ENCODE data around the gene PGS1. TPM values are rescaled to one million over a fixed set of nuclear protein-coding genes. Genes with fewer than 3 reads are reported as not detected.

PGS1 gene
- total and polyA plus RNA-seq, 2 of the 8 experiments (the other 6 are each of a cell fraction or from before 2014, with no cell fraction given) = 46.7 to 60.0 TPM

GRCh38 chr17:78416791-78417530 lies 38.5 kb downstream of the PGS1 start:
- H3K14ac ChIP-seq (ENCODE audit: insufficient read length) = no peak overlapping the region
- CTCF ChIA-PET (ENCODE audit: partially characterized antibody) = interaction anchor here (0.6 to 13.7 kb wide), 15 partner anchors 12 to 309 kb away, joined by 3 to 257 read pairs (median 4); partner anchors contain the start of gene SOCS3
- no peak overlapping the region for H3K27ac ChIP-seq (ENCODE audit: low read depth, low read length)
- peaks cover 5 to 29% (median 14%) of the 10 kb centered on the region in 4 experiments; a peak in 7 of 8 replicates for H3K36me3 ChIP-seq (ENCODE audit: control insufficient read depth in 2 of 4, insufficient read depth in 4 of 4, low read length in 3 of 4)
- no peak overlapping the region for H4K91ac ChIP-seq (replicated peaks; ENCODE audit: insufficient read length, low read length)
- peaks cover 22% of the 10 kb centered on the region for H3K79me1 ChIP-seq (ENCODE audit: low read depth, low read length)
- H3K4me2 ChIP-seq (ENCODE audit: insufficient read depth in 1 of 2, low read depth in 2 of 2, low read length in 2 of 2) = no peak overlapping the region
- no peak overlapping the region for H3K9ac ChIP-seq (replicated peaks in 1 of 4; ENCODE audit: extremely low read depth in 1 of 4, low read depth in 3 of 4, low read length in 3 of 4)
- no peak overlapping the region for H2BK120ac ChIP-seq (replicated peaks; ENCODE audit: low read depth, low read length)
- no peak overlapping the region for H2BK20ac ChIP-seq (ENCODE audit: low read length)
- no peak overlapping the region for H2AK5ac ChIP-seq (ENCODE audit: low read depth, low read length)
- DNase-seq (ENCODE audit: low read depth in 1 of 2, low spot score in 2 of 2) (no peak), FAIRE-seq (no peak)
- H2BK5ac ChIP-seq (ENCODE audit: low read depth, low read length) = 0 out of 2 replicates have a peak overlapping the region, but pooled peaks have one; percentile 67
- no peak overlapping the region for H3K23ac ChIP-seq (ENCODE audit: insufficient read length)
- H2BK15ac ChIP-seq (ENCODE audit: low read length) = no peak overlapping the region
- no peaks in the 10 kb centered on the region for H3K9me3 ChIP-seq (ENCODE audit: insufficient read depth in 2 of 2, low read depth in 1 of 2, low read length in 1 of 2)
- peaks cover 23 to 31% of the 10 kb centered on the region in 2 experiments for H4K20me1 ChIP-seq (replicated peaks in 1 of 2; ENCODE audit: control insufficient read depth in 1 of 2, insufficient read depth in 2 of 2, low read length in 2 of 2)
- H3K4me3 ChIP-seq (ENCODE audit: extremely low read depth in 1 of 4, insufficient read depth in 2 of 4, low read depth in 3 of 4, low read length in 4 of 4) = no peak overlapping the region
- no peak overlapping the region for H3K4ac ChIP-seq (replicated peaks; ENCODE audit: insufficient read length, low read depth, low read length)
- POLR2A ChIA-PET (ENCODE audit: partially characterized antibody) = interaction anchor here (0.7 to 1.8 kb wide), 4 partner anchors 20 to 124 kb away, joined by 3 to 6 read pairs (median 4); no protein-coding TSS in a partner anchor
- H3K18ac ChIP-seq (ENCODE audit: extremely low read depth, low read length) = no peak overlapping the region
- H3K56ac ChIP-seq (replicated peaks; ENCODE audit: insufficient read length, low read depth, low read length) = no peak overlapping the region
- H2AFZ ChIP-seq (ENCODE audit: low read length) = no peak overlapping the region
- H4K8ac ChIP-seq (ENCODE audit: extremely low read depth, insufficient read depth, low read length) = no peak overlapping the region
- H3K27me3 ChIP-seq (replicated peaks in 1 of 4; ENCODE audit: control insufficient read depth in 3 of 4, extremely low read depth in 1 of 4, insufficient read depth in 3 of 4, low read length in 3 of 4) = no peaks in the 10 kb centered on the region
- peaks cover 0 to 9% (median 5%) of the 10 kb centered on the region in 4 experiments; a peak in 4 of 7 replicates for H3K4me1 ChIP-seq (replicated peaks in 1 of 4; ENCODE audit: control insufficient read depth in 3 of 4, insufficient read depth in 4 of 4, low read length in 3 of 4)
- 85% methylated on average over 15 of the region's 15 CpGs; no CpG with 5 or more reads in 1 of the 2 experiments for WGBS, 2 experiments (ENCODE audit: extremely low coverage in 1 of 2, insufficient coverage in 1 of 2, insufficient read length in 1 of 2, insufficient replicate concordance in 2 of 2, low coverage in 1 of 2, low lambda C conversion rate in 2 of 2, missing lambda C conversion rate in 1 of 2)
- no peak overlapping the region for H2BK12ac ChIP-seq (ENCODE audit: low read depth, low read length)
- peaks cover 3 to 34% of the 10 kb centered on the region in 2 experiments; a peak in 3 of 4 replicates for H3K79me2 ChIP-seq (ENCODE audit: control insufficient read depth in 1 of 2, insufficient read depth in 2 of 2, low read length in 2 of 2)
- H4K5ac ChIP-seq (ENCODE audit: insufficient read length, low read depth, low read length) = no peak overlapping the region
- H3K23me2 ChIP-seq (ENCODE audit: low read depth, low read length) = no peaks in the 10 kb centered on the region
- TF ChIP-seq SIN3A (conservative IDR thresholded peaks at IDR 0.05 in 1 of 2, IDR thresholded peaks at IDR 0.05 in 1 of 2; ENCODE audit: low read depth in 1 of 2, low read length in 2 of 2) = no peak
- TF ChIP-seq YY1 (IDR thresholded peaks at IDR 0.05; ENCODE audit: low read depth, low read length) = no peak
- no peak for TF ChIP-seq RNF2 (IDR thresholded peaks at IDR 0.05; ENCODE audit: borderline replicate concordance, low read depth, low read length, missing control alignments, poor library complexity, severe bottlenecking)
- no peak for TF ChIP-seq GTF2F1 (IDR thresholded peaks at IDR 0.05; ENCODE audit: borderline replicate concordance, low read depth, low read length)
- no peak for TF ChIP-seq HDAC2 (IDR thresholded peaks at IDR 0.05; ENCODE audit: borderline replicate concordance in 1 of 2, low read depth in 2 of 2, low read length in 2 of 2)
- TF ChIP-seq, protein P1, sequence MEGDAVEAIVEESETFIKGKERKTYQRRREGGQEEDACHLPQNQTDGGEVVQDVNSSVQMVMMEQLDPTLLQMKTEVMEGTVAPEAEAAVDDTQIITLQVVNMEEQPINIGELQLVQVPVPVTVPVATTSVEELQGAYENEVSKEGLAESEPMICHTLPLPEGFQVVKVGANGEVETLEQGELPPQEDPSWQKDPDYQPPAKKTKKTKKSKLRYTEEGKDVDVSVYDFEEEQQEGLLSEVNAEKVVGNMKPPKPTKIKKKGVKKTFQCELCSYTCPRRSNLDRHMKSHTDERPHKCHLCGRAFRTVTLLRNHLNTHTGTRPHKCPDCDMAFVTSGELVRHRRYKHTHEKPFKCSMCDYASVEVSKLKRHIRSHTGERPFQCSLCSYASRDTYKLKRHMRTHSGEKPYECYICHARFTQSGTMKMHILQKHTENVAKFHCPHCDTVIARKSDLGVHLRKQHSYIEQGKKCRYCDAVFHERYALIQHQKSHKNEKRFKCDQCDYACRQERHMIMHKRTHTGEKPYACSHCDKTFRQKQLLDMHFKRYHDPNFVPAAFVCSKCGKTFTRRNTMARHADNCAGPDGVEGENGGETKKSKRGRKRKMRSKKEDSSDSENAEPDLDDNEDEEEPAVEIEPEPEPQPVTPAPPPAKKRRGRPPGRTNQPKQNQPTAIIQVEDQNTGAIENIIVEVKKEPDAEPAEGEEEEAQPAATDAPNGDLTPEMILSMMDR (IDR thresholded peaks at IDR 0.05; ENCODE audit: control extremely low read depth in 1 of 3, insufficient read depth in 1 of 3, low read depth in 1 of 3, low read length in 3 of 3) = no peak
- no peak for TF ChIP-seq RFX5 (IDR thresholded peaks at IDR 0.05; ENCODE audit: borderline replicate concordance, low read depth, low read length)
- TF ChIP-seq TEAD4 (IDR thresholded peaks at IDR 0.05; ENCODE audit: low read depth, low read length) = no peak
